ENCODE results near the gene ZNF75A.
A peak's percentile ranks its signal among the peaks of the same experiment; 100 is the strongest.

ZNF75A gene

DNA sequence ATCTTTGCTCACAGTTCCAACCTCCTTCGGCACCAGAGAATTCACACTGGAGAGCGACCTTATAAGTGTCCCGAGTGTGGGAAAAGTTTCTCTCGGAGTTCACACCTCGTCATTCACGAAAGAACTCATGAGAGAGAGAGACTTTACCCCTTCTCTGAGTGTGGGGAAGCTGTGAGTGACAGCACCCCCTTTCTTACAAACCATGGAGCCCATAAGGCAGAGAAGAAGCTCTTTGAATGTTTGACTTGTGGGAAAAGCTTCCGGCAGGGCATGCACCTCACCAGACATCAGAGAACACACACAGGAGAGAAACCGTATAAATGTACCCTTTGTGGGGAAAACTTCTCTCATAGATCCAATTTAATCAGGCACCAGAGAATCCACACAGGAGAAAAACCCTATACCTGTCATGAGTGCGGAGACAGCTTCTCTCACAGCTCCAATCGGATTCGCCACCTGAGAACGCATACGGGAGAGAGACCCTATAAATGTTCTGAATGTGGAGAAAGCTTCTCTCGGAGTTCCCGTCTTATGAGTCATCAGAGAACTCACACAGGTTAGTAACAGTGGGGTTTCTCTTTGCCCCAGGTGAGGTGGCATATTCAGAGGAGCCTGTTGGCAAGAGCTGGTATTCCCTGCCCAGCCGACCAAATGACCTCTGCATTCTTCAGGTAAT, 15.2 kb upstream of the ZNF75A start:
- no peak for DNase-seq

DNA sequence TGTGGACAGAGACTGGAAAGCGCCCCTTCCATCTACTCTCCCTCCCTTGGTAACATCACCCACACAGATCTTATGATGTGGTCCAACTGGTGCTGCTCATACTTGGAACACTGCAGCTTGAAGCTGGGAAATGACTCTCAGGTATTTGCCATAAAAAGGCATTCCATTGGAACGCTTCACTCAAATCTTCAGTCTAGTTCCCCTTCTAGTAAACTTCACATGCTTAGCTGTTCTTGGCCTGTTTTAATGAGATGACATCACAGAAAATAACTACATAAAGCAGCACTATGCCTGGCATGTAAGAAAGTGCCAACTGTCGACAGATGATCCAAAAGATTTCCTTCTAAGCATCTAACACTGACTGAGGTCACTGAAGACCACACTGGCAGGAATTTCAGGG, 12.7 kb upstream of the ZNF75A start:
- no peak for DNase-seq

DNA sequence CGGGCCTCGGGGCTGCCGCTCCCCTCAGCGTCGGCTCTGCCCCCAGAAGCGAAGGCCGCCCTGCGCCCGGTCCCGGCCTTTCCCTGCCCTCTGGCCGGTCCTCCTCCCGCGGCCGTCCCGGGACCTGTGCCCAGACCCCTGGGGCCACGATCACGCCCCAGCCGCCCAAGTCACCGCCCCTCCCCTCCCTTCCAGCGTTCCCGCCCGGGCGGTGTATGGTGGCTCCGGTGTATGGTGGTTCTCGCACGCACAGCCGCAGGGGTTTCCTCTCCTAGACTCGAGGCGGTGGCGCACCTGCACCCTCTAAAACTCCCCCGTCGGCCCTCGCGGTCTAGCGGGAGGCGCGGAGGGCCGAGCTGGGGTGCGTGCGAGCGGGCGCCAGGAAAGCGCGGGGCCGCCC, 10.1 kb upstream of the ZNF75A start:
- no peak for DNase-seq

DNA sequence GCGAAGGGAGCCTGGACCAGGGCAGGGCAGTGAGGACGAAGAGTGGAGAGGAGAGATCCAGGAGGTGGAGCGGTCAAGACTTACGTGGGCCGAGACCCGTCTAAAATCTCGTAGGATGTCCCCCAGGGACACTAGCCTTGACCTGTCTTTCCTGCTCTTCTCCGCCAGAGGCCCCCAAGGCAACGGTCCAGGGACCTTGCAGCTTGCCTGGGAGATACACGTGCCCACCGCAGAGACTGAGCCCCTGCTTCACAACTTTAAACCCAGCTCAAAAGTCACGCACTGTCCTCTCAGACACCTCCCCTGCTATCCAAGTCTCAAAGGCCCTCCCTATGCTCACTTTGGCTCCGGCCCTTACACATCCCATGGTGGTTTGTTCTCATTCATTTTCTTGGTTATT, 9.5 kb upstream of the ZNF75A start:
- no peak for DNase-seq

DNA sequence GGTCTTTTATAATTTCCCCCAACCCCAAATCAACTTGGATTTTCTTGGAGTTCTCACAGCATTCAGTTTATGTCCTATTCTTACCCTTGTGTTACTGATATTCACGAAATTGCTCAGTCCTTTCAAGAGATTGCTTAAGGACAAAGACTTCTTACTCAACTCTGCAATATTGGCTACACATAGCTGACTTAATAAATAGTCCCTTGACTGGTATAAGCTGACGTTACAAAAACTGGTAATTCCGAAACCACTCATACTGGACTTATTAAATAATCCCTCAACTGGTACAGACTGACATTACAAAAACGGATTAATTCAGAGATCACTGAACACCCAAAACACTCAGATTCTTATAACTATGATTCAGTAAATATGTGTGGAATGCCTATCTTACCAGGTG, 927 bp upstream of the ZNF75A start:
- no peak for DNase-seq

DNA sequence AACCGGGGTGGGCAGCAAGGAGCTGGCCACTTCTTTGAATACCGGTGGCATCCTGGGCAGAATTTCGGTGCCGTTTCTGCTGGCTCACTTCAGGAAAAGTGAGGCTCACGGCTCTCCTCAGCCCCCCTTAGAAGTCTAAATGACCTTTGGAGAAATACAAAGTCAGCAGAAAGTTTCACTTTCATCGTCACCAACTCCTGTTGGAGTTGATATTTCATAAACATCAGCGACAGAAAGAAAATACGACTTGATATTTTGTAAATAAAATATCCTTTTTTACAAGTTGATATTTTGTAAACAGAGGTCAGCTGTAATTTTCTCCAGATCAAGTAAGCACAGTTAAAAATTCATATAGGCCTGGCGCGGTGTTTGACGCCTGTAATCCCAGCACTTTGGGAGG, 781 bp downstream of the ZNF75A start:
- DNase-seq, result no peak

DNA sequence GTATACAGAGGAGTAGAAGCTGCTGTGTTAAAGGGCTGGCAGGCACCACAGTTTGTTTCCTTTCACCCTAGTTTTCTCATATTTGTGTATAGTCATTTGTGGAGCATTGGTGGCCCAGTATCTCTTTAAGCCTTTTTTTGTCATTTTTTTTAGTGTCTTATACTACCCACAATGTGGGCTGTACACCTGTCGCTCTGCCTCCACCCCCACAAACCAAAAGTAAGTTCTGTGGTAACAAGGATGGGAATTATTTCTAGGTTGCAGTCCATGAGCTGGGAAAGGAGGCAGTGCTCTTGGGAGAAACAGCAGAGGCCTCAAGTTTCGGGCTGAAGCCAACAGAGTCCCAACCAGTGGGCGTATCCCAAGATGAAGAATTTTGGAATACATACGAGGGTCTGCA, 6.2 kb downstream of the ZNF75A start:
- DNase-seq, result no peak

DNA sequence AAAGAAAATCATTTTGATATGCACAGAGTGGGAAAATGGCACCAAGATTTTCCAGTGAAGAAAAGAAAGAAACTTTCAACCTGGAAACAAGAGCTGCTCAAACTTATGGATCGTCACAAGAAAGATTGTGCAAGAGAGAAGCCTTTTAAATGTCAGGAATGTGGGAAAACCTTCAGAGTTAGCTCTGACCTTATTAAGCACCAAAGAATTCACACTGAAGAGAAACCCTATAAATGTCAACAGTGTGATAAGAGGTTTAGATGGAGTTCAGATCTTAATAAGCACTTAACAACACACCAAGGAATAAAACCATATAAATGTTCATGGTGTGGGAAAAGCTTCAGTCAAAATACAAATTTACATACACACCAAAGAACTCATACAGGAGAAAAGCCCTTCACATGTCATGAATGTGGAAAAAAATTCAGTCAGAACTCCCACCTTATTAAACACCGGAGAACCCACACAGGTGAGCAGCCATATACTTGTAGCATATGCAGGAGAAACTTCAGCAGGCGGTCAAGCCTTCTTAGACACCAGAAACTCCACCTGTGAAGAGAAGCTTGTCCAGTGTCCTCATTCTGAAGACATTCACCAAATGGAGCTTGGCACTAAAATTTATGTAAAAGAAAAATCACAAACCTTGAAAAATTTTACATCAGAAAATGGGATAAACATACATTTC, 12.2 kb downstream of the ZNF75A start:
- no peak for DNase-seq

DNA sequence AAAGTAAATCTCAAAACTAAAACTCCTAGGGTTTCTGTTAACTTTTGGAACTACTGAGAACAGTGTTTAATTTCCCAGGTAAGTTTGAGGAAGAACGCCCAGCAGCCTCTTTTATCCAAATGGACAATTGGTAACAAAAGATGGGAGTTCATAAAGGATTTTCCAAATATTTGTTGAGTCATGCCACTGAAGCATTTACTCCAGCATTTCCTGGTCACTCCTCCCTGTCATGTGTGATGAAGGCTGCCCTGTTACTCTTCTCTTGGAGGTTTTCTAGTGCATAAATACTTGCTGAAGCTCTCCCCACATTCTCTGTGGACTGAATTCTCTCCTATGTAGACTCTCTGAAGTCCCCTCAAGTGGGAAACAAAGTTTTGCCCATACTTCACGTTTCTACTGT, 16.5 kb downstream of the ZNF75A start:
- no peak for DNase-seq

DNA sequence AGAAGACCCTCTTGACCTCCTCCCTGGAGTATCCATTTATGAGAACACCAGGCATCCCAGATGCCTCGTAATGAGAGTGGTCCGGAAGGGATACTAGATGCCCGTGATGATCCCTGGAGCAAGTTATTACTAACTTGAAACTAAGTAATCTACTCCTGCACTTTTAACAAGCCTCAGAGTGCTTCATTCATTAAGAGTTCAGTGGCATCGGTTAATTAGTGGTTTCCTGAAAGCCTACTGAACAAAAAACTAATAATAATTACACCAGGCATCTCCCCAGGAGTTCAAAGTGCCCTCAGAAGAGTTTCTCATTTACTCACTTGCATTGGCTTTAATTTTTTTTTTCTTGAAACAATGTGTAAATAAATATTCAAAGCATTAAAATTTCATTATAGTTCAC, 22.2 kb downstream of the ZNF75A start:
- no peak for DNase-seq

DNA sequence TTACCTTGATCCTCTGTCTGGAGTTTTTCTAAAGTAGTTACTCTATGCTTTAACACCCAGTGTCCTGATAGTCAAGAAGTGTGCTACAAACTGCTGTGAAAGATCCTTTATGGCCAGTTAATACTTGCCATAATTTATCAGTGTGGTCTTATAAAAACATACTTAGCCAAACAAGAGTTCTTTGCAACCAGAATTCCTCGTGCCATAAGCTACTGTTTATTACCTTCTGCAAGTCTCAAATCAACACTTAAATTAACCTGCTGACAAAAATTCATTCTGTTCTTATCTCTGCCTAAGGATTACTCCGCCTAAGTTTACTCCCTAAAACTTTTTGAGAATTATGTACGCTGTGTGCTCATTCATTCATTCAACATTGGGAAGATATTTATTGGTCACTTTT, 22.8 kb downstream of the ZNF75A start:
- no peak for DNase-seq

DNA sequence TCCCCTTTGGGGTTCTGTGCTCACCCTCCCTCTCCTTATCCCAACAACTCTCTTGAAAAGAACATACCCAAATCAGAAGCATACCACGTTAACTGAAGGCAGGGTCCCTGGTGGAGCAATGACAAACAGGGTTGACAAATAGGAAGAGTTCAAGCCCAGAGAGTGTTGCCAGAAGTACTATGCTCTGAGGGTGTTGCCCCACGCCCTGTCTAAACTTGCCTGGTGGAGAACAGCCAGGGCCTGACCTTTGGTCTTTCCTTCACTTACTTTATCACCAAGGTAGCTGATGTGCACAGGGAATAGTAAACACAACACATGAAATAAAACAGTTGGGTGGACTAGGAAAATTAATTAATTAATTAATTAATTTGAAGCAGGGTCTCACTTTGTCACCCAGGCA, 23.3 kb downstream of the ZNF75A start:
- no peak for DNase-seq

DNA sequence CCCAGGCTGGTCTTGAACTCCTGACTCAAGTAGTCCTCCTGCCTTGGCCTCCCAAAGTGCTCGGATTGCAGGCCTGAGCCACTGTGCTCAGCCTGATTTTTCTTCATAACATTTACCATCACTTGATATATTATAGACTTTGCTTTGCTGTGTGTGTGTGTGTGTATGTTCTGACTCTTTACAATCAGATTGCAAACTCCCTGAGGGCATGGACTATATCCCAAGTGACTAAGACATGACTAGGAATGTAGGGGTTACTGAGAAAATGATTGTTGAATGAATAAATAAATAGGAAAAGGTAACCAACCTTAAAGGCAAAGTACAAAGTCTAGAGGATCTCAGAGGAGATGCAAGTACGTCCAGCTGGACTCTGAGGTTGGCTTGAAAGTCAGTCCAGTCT, 40.7 kb downstream of the ZNF75A start:
- no peak for DNase-seq

DNA sequence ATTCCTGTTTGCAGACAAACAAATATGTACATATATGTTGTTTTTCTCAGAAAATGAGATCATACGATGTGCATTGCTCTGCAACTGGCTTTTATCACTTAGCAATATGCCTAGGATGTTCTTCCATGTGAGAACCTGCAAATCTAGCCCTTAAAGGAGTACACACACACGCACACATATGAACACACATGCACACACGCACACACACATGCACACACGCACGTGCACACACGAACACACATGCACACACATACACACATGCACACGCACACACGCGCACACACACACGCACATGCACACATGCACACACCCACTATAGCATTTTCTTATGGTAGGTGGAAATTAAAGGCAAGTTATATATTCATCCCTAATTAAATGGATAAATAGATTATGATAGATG, 42.3 kb downstream of the ZNF75A start:
- no peak for DNase-seq

DNA sequence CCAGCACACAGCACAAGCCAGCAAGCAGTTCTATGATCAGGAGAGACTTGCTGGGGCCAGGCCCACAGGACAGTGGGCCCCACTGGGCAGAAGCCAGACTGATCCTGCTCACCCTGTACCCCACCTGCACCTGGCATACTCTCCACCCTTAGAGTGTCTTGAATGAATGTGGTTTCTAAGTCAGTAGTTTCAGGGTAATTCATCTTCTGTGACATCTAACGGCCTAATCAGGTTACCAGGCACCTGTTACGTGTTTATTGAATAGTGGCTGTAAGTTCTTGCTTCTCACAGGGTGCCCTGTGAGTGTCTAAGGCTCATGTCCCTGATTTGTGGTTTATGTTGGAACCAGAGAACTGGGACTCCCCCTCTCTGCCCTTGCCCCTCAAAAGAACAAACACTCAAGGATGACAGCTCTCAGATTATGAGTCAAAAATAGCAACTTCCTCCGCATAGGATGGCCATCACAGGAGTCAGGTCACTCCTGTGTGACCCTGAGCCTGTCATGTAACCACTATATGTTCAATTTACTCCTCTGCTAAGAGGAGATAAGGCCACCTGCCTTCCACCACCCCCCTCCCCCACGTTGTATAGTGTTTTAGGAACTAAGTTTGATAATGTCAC, 43.4 kb downstream of the ZNF75A start:
- no peak for DNase-seq

DNA sequence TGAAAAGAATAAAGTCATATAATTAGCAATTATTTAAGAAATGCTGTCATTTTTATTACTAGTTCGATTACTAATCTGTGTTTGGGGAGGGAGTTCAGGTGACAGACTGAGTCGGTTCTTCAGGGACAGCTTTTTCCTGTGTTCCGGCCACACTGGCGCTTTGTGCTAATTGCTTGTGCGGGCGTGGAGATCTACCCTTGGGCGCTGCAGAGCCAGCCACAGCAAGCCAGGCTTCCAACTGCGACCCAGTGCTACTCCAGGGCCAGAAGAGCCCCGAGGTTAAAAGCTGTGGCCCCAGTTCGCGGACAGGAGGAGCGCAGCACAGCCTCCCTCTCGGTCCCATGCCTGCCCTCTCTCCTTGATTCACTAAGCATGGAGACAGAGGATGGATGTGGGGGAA, 43.9 kb downstream of the ZNF75A start:
- DNase-seq, result no peak

DNA sequence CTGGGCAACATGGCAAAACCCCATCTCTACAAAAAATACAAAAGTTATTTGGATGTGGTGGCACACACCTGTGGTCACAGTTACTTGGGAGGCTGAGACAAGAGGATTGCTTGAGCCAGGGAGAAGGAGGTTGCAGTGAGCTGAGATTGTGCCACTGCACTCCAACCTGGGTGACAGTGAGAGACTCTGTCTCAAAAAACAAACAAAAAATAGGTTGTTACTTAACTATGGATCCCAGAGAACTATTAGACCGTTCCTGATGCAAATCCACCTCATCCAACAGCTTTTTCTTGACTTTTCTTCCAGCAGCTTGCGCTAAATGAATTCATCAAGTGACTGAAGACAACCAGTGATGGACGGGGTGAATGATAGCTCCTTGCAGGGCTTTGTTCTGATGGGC, 50.3 kb downstream of the ZNF75A start, which contains the start of gene OR2C1:
Gene OR2C1 (plus strand): TSS at position 301 of the 400 bp plus-strand sequence. CDS start 52 bp downstream, at position 353.
- no peak for DNase-seq

DNA sequence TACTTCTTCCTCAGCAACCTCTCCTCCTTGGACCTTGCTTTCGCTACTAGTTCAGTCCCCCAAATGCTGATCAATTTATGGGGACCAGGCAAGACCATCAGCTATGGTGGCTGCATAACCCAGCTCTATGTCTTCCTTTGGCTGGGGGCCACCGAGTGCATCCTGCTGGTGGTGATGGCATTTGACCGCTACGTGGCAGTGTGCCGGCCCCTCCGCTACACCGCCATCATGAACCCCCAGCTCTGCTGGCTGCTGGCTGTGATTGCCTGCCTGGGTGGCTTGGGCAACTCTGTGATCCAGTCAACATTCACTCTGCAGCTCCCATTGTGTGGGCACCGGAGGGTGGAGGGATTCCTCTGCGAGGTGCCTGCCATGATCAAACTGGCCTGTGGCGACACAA, 50.8 kb downstream of the ZNF75A start:
- DNase-seq, result no peak

DNA sequence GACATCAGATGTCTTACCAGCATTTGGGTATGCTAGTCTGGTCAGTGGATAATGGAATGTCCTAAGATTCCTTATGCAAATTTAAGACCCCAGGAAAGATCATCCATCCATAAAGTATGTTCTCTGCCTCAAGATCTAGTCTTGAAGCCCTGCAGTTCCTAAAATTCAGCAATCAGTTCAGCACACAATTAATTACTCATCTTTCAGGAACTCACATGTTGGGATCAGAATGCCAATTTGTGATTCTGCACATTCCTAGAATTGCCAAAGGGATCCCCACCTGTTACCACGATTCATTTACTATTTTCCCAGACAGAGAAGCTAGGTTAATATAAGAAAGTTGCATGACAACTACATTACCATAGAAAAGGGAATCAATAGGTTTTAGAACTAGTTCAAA, 53.6 kb downstream of the ZNF75A start:
- no peak for DNase-seq

DNA sequence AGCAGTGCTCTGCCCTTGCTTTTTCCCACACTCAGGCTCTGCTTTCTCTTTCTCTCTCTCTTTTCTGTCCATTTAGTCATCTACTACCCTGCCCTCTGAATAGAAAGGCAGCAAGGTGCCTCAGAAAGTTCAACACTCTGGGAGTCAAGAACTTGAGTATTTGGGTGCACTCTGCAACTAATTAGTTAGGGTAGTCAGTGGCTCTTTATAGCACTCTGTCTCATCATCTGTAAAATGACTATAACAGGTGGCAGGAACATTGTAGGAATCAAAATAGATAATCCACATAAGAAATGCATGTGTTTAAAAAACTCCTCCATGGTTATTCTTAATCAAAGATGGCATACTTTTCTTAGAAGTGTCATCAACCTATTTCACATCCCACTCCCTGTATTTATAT, 57.6 kb downstream of the ZNF75A start:
- no peak for DNase-seq

DNA sequence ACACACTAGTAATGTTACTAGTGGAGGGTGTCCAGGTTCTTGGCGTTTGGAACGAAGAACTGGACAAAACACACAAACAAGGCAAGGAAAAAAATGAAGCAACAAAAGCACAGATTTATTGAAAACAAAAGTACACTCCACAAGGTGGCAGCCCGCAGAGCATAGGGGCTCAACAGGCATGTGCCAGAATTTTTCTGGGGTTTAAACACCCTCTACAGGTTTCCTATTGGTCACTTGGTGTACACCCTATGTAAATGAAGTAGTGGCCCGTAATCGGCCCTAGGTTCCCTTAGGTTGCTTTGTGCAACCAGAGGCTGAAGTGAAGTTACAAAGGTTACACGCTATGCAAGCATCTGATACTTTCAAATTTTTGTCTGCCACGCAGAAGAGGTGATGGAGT, 58.5 kb downstream of the ZNF75A start:
- no peak for DNase-seq

DNA sequence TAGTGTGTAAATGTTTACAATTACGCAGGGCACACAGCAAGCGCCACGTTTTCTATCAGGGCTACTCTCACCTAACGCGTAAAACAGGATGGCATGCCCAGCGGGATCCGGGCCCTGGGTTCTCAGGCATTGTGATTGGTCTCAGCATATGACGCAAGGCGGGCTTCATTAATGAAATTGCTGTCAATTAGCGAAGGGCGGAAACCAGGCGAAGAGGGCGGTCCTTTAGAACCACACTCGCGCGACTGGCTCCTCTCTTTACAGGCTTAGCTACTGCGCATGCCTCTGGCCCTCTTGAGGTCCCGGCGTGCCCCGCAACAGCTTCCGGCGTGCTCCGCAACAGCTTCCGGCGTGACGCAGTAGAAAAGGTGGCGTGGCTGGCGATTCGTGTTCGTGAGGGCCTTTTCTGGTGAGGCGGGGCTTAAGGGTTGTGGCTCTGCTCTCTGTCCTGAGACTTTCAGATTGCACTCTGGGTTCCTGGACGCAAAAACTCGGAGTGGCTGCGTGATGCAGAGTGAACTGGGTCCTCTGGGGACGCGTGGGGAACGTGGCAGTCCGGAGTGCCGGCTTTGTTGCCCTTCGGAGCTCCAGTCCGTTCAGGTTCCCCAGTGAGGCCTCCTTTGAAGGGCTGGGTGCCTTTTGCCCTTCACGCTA, 59.6 kb downstream of the ZNF75A start:
- DNase-seq, result peak; percentile 84
